H9 (cell line): ENCODE results near the gene RNF214. TPM values are rescaled to one million over a fixed set of nuclear protein-coding genes. Genes with fewer than 3 reads are reported as not detected.

Source experiments
- DNase-seq: peaks from one replicate; pipeline ENCODE4 v3.0.0-alpha.2; 2017
- H2AFZ ChIP-seq: one replicate; pipeline ENCODE4 v1.6.1; 2013; ENCODE audit warnings: mild to moderate bottlenecking, low read length, control low read depth, moderate library complexity
- H2AK5ac ChIP-seq: 2 replicates; pipeline ENCODE4 v1.6.1; 2013; ENCODE audit warnings: low read length, control low read depth, mixed read lengths; ENCODE audit not compliant: insufficient read length
- H2BK120ac ChIP-seq: one replicate; pipeline ENCODE4 v1.6.1; 2013; ENCODE audit warnings: low read depth, mild to moderate bottlenecking, low read length, control low read depth, inconsistent platforms; ENCODE audit not compliant: poor library complexity, severe bottlenecking
- H2BK12ac ChIP-seq: 2 replicates; pipeline ENCODE4 v1.6.1; 2013; ENCODE audit warnings: low read length, control low read depth, mixed read lengths, low read depth; ENCODE audit not compliant: insufficient read length
- H2BK15ac ChIP-seq: 2 replicates; pipeline ENCODE4 v1.6.1; 2013; ENCODE audit warnings: low read depth, low read length, control low read depth
- H2BK20ac ChIP-seq: one replicate; pipeline ENCODE4 v1.6.1; 2013; ENCODE audit warnings: low read depth, mild to moderate bottlenecking, low read length, control low read depth, inconsistent platforms; ENCODE audit not compliant: poor library complexity, severe bottlenecking
- H2BK5ac ChIP-seq: 2 replicates; pipeline ENCODE4 v1.6.1; 2013; ENCODE audit warnings: low read length, control low read depth, mixed read lengths; ENCODE audit not compliant: insufficient read length
- H3K14ac ChIP-seq: 2 replicates; pipeline ENCODE4 v1.6.1; 2013; ENCODE audit warnings: low read length, control low read depth; ENCODE audit not compliant: insufficient read depth
- H3K18ac ChIP-seq: 2 replicates; pipeline ENCODE4 v1.6.1; 2013; ENCODE audit warnings: low read depth, mild to moderate bottlenecking, mixed read lengths, low read length, control low read depth; ENCODE audit not compliant: insufficient read length
- H3K23ac ChIP-seq: 2 replicates; pipeline ENCODE4 v1.6.1; 2013; ENCODE audit warnings: low read length, control low read depth, mixed read lengths, low read depth; ENCODE audit not compliant: insufficient read length
- H3K23me2 ChIP-seq: 2 replicates; pipeline ENCODE4 v1.6.1; 2013; ENCODE audit warnings: low read depth, mild to moderate bottlenecking, mixed read lengths, low read length, control low read depth; ENCODE audit not compliant: insufficient read length, poor library complexity, severe bottlenecking
- H3K27ac ChIP-seq: 2 replicates; pipeline ENCODE4 v1.5.1; 2013; ENCODE audit warnings: low read length, control low read depth, mixed read lengths, low read depth; ENCODE audit not compliant: insufficient read length
- H3K27me3 ChIP-seq: 2 replicates; pipeline ENCODE4 v1.6.1; 2013; ENCODE audit warnings: low read length, control low read depth, inconsistent platforms; ENCODE audit not compliant: insufficient read depth
- H3K4ac ChIP-seq: 2 replicates; pipeline ENCODE4 v1.6.1; 2013; ENCODE audit warnings: low read depth, mild to moderate bottlenecking, control low read depth, inconsistent platforms, low read length, moderate library complexity
- H3K4me1 ChIP-seq: 2 replicates; pipeline ENCODE4 v1.6.1; 2013; ENCODE audit warnings: low read length, control low read depth, inconsistent platforms; ENCODE audit not compliant: insufficient read depth
- H3K4me2 ChIP-seq: 2 replicates; pipeline ENCODE4 v1.6.1; 2013; ENCODE audit warnings: low read length, control low read depth, mixed read lengths; ENCODE audit not compliant: insufficient read length, insufficient read depth
- H3K56ac ChIP-seq: 2 replicates; pipeline ENCODE4 v1.6.1; 2013; ENCODE audit warnings: low read depth, mild to moderate bottlenecking, mixed read lengths, low read length, control low read depth; ENCODE audit not compliant: insufficient read length
- H3K79me1 ChIP-seq: 2 replicates; pipeline ENCODE4 v1.6.1; 2013; ENCODE audit warnings: low read depth, mild to moderate bottlenecking, moderate library complexity, low read length, control low read depth, inconsistent platforms; ENCODE audit not compliant: insufficient read depth, poor library complexity, severe bottlenecking
- H3K79me2 ChIP-seq: 2 replicates; pipeline ENCODE4 v1.6.1; 2013; ENCODE audit warnings: low read length, control low read depth, inconsistent platforms; ENCODE audit not compliant: insufficient read depth
- H3K9ac ChIP-seq: 2 replicates; pipeline ENCODE4 v1.6.1; 2013; ENCODE audit warnings: low read length, control low read depth, mixed read lengths; ENCODE audit not compliant: insufficient read length; ENCODE audit errors: extremely low read depth
- H3K9me3 ChIP-seq: one replicate; pipeline ENCODE4 v1.6.1; 2013; ENCODE audit warnings: low read depth, low read length, inconsistent platforms; ENCODE audit not compliant: control insufficient read depth
- H3T11ph ChIP-seq: one replicate; pipeline ENCODE4 v1.6.1; 2013; ENCODE audit warnings: mild to moderate bottlenecking, low read length, control low read depth, inconsistent platforms
- H4K20me1 ChIP-seq: one replicate; pipeline ENCODE4 v1.6.1; 2013; ENCODE audit not compliant: control insufficient read depth, insufficient read length, insufficient read depth
- H4K5ac ChIP-seq: 2 replicates; pipeline ENCODE4 v1.6.1; 2013; ENCODE audit warnings: low read depth, mild to moderate bottlenecking, mixed read lengths, low read length, control low read depth; ENCODE audit not compliant: insufficient read length
- H4K8ac ChIP-seq: replicated peaks from 2 replicates; pipeline ENCODE4 v1.6.1; 2013; ENCODE audit warnings: low read length, control low read depth, mixed read lengths, low read depth; ENCODE audit not compliant: insufficient read length
- H4K91ac ChIP-seq: 2 replicates; pipeline ENCODE4 v1.6.1; 2013; ENCODE audit warnings: low read depth, mild to moderate bottlenecking, moderate library complexity, mixed read lengths, low read length, control low read depth; ENCODE audit not compliant: insufficient read length
- H3K27ac Mint-ChIP-seq, 3 experiments: 2 replicates in 2 of 3; 3 replicates in 1 of 3; pipeline ENCODE4 v1.8.0; 2020 to 2021; ENCODE audit warnings: mixed read lengths in 3 of 3, mild to moderate bottlenecking in 1 of 3, moderate library complexity in 1 of 3
- H3K27me3 Mint-ChIP-seq: 2 replicates; pipeline ENCODE4 v1.8.0; 2021; ENCODE audit warnings: low read depth, mild to moderate bottlenecking, moderate library complexity, mixed read lengths
- H3K36me3 Mint-ChIP-seq, 3 experiments: 2 replicates in 2 of 3; 3 replicates in 1 of 3; pipeline ENCODE4 v1.8.0; 2020 to 2021; ENCODE audit warnings: low read depth in 3 of 3, mixed read lengths in 3 of 3; ENCODE audit not compliant: insufficient read depth in 1 of 3
- H3K4me1 Mint-ChIP-seq, 2 experiments: 2 replicates each; pipeline ENCODE4 v1.8.0; 2020; ENCODE audit warnings: mixed read lengths in 2 of 2
- H3K4me3 Mint-ChIP-seq, 2 experiments: 2 replicates in 1 of 2; 3 replicates in 1 of 2; pipeline ENCODE4 v1.8.0; 2020 to 2021; ENCODE audit warnings: mild to moderate bottlenecking in 2 of 2, mixed read lengths in 2 of 2, moderate library complexity in 1 of 2
- H3K9me3 Mint-ChIP-seq, 2 experiments: 2 replicates in 1 of 2; 3 replicates in 1 of 2; pipeline ENCODE4 v1.8.0; 2020; ENCODE audit warnings: mild to moderate bottlenecking in 2 of 2, mixed read lengths in 2 of 2, moderate library complexity in 1 of 2
- WGBS: extraction: QIAGEN DNeasy Blood & Tissue Kit; methylation state at CpG from one replicate; pipeline ENCODE4 v1.1.7; 2013; ENCODE audit warnings: missing lambda C conversion rate, low lambda C conversion rate, mixed read lengths; ENCODE audit not compliant: insufficient read length; ENCODE audit errors: extremely low coverage; 5-methylcytosine and 5-hydroxymethylcytosine counted together
- total RNA-seq: library from RNA; stranded (reverse); gene quantifications from 2 replicates; pipeline ENCODE4 v1.2.1, GENCODE V29; 2021
- TF ChIP-seq, protein P1 (sequence below): fragments of 200-600 bp; sonication (generic); conservative IDR thresholded peaks from 3 replicates; pipeline ENCODE4 v1.8.0; 2021; ENCODE audit warnings: antibody characterized with exemption, mild to moderate bottlenecking

RNF214 gene
- total RNA-seq, 1 experiment from 2014 or later, result 26.0 TPM

DNA sequence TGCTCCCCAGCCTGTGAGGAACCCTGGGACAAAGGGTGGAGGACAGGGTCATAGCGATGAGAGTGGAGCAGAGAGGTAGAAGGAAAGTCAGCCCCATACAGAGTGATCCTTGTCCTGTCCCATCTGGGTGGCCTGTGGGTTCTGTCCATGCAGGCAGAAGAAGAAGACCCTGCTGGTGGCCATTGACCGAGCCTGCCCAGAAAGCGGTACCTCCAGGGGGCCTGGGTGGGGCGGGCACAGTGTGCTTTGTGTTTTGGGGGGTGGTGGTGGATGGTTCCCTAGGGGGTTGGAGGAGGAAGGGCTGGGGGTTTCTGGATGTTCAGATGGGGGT lies 46.1 kb upstream of the RNF214 start:
- H3K14ac ChIP-seq, result no peak overlapping the region
- H3K9ac ChIP-seq, result no peak overlapping the region
- no peak overlapping the region for H2AK5ac ChIP-seq
- no peak overlapping the region for H2BK120ac ChIP-seq
- H3K4me3 Mint-ChIP-seq, result no peak overlapping the region
- H2BK15ac ChIP-seq, result no peak overlapping the region
- H3K36me3 Mint-ChIP-seq, result peaks cover 3 to 37% (median 24%) of the 10 kb centered on the region in 3 experiments; a peak in 6 of 7 replicates
- H3K9me3 ChIP-seq, result no peaks in the 10 kb centered on the region
- H3K4ac ChIP-seq, result no peak overlapping the region
- no peaks in the 10 kb centered on the region for H3K23me2 ChIP-seq
- no peak overlapping the region for H3K27ac ChIP-seq
- no peak overlapping the region for H3T11ph ChIP-seq
- H3K56ac ChIP-seq, result no peak overlapping the region
- H2BK5ac ChIP-seq, result no peak overlapping the region
- no peaks in the 10 kb centered on the region for H3K79me2 ChIP-seq
- no peak overlapping the region for H2BK20ac ChIP-seq
- no peaks in the 10 kb centered on the region for H4K20me1 ChIP-seq
- no peak overlapping the region for H2AFZ ChIP-seq
- no peak for DNase-seq
- H3K27ac Mint-ChIP-seq, result no peak overlapping the region; a peak in 1 of 7 replicates
- TF ChIP-seq, protein P1, sequence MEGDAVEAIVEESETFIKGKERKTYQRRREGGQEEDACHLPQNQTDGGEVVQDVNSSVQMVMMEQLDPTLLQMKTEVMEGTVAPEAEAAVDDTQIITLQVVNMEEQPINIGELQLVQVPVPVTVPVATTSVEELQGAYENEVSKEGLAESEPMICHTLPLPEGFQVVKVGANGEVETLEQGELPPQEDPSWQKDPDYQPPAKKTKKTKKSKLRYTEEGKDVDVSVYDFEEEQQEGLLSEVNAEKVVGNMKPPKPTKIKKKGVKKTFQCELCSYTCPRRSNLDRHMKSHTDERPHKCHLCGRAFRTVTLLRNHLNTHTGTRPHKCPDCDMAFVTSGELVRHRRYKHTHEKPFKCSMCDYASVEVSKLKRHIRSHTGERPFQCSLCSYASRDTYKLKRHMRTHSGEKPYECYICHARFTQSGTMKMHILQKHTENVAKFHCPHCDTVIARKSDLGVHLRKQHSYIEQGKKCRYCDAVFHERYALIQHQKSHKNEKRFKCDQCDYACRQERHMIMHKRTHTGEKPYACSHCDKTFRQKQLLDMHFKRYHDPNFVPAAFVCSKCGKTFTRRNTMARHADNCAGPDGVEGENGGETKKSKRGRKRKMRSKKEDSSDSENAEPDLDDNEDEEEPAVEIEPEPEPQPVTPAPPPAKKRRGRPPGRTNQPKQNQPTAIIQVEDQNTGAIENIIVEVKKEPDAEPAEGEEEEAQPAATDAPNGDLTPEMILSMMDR, result no peak
- H2BK12ac ChIP-seq, result no peak overlapping the region
- no peak overlapping the region for H3K4me2 ChIP-seq
- no peaks in the 10 kb centered on the region for H3K4me1 ChIP-seq
- WGBS, result no CpG with 5 or more reads among the region's 4 CpGs
- no peaks in the 10 kb centered on the region for H3K27me3 ChIP-seq
- H3K27me3 Mint-ChIP-seq, result no peaks in the 10 kb centered on the region
- H3K23ac ChIP-seq, result no peak overlapping the region
- H4K91ac ChIP-seq, result no peak overlapping the region
- H4K5ac ChIP-seq, result no peak overlapping the region
- no peaks in the 10 kb centered on the region for H3K9me3 Mint-ChIP-seq
- H3K18ac ChIP-seq, result no peak overlapping the region
- no peak overlapping the region for H4K8ac ChIP-seq
- H3K79me1 ChIP-seq, result no peaks in the 10 kb centered on the region
- H3K4me1 Mint-ChIP-seq, result no peaks in the 10 kb centered on the region; a peak in 1 of 4 replicates
